Ascending aorta (tissue), 2 donors: ENCODE data around the gene FAM114A2. TPM values are rescaled to one million over a fixed set of nuclear protein-coding genes. Genes with fewer than 3 reads are reported as not detected.

Experiments
- DNase-seq, 2 donors: peaks; one replicate each; pipeline ENCODE4 v3.0.0-alpha.2; 2019; ENCODE audit warnings: low spot score in 2 of 2
- H3K27ac ChIP-seq, 2 donors: fragments of 200-600 bp; sonication (generic); one replicate each; pipeline ENCODE4 v1.5.1; 2016 to 2017; ENCODE audit warnings: mild to moderate bottlenecking in 1 of 2
- H3K27me3 ChIP-seq: fragments of 200-600 bp; sonication (generic); one replicate; pipeline ENCODE4 v1.5.1; 2017
- H3K36me3 ChIP-seq, 2 donors: fragments of 200-600 bp; sonication (generic); one replicate each; pipeline ENCODE4 v1.5.1; 2016
- H3K4me1 ChIP-seq, 2 donors: fragments of 200-600 bp; sonication (generic); one replicate each; pipeline ENCODE4 v1.5.1; 2016 to 2017; ENCODE audit warnings: mild to moderate bottlenecking in 1 of 2
- H3K4me3 ChIP-seq, 2 donors: fragments of 200-600 bp; sonication (generic); one replicate each; pipeline ENCODE4 v1.5.1; 2016 to 2017; ENCODE audit warnings: mild to moderate bottlenecking in 1 of 2
- H3K9me3 ChIP-seq, 2 donors: fragments of 200-600 bp; sonication (generic); one replicate each; pipeline ENCODE4 v1.5.1; 2016
- intact Hi-C: fragments of 100-400 bp; cut with DNase I; formaldehyde crosslinking; loops from one replicate; pipeline ENCODE4 v1.15.1; 2023
- total RNA-seq: library from RNA; depleted of rRNA; stranded (reverse); fragments of >200 nt; gene quantifications from one replicate; pipeline ENCODE4 v1.1.0, GENCODE V29; 2016
- TF ChIP-seq, protein P1 (sequence below), 3 experiments: fragments of 200-600 bp in 2 of 3; fragments of 450-650 bp in 1 of 3; sonication (generic) in 2 of 3; IDR thresholded peaks; one replicate each; pipeline ENCODE4 v1.5.1; 2016 to 2019; ENCODE audit warnings: antibody characterized with exemption in 3 of 3, mild to moderate bottlenecking in 1 of 3, moderate library complexity in 1 of 3

FAM114A2 gene
- total RNA-seq, 1 donor from 2014 or later: 7.2 TPM

DNA sequence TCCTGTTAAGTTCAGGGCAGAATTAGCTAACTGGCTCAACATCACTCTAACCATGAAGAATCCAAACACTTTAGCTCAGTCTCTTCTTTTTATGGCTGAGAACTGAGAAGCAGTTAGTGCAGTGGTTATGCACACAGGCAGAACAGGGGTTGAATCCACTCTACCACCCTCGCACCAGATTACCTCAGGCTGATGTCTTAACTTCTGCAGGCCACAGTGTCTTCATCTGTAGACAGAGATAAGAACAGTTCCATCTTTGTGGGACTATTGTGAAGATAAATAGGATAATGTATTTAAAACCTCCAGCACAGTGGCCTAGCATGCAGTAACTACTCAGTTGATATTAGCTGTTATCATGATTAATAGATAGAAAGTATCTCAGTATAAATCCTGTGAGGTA is 54.8 kb downstream of the FAM114A2 start:
- Histone ChIP-seq H3K27me3 (no peaks in the 10 kb centered on the region), H3K36me3 (no peaks in the 10 kb centered on the region), H3K9me3 (no peaks in the 10 kb centered on the region), H3K27ac (no peak overlapping the region), H3K4me1 (no peaks in the 10 kb centered on the region), H3K4me3 (no peak overlapping the region)
- no peak for DNase-seq
- TF ChIP-seq, protein P1, sequence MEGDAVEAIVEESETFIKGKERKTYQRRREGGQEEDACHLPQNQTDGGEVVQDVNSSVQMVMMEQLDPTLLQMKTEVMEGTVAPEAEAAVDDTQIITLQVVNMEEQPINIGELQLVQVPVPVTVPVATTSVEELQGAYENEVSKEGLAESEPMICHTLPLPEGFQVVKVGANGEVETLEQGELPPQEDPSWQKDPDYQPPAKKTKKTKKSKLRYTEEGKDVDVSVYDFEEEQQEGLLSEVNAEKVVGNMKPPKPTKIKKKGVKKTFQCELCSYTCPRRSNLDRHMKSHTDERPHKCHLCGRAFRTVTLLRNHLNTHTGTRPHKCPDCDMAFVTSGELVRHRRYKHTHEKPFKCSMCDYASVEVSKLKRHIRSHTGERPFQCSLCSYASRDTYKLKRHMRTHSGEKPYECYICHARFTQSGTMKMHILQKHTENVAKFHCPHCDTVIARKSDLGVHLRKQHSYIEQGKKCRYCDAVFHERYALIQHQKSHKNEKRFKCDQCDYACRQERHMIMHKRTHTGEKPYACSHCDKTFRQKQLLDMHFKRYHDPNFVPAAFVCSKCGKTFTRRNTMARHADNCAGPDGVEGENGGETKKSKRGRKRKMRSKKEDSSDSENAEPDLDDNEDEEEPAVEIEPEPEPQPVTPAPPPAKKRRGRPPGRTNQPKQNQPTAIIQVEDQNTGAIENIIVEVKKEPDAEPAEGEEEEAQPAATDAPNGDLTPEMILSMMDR (IDR thresholded peaks at IDR 0.05): no peak
- intact Hi-C loops: no loop called here

DNA sequence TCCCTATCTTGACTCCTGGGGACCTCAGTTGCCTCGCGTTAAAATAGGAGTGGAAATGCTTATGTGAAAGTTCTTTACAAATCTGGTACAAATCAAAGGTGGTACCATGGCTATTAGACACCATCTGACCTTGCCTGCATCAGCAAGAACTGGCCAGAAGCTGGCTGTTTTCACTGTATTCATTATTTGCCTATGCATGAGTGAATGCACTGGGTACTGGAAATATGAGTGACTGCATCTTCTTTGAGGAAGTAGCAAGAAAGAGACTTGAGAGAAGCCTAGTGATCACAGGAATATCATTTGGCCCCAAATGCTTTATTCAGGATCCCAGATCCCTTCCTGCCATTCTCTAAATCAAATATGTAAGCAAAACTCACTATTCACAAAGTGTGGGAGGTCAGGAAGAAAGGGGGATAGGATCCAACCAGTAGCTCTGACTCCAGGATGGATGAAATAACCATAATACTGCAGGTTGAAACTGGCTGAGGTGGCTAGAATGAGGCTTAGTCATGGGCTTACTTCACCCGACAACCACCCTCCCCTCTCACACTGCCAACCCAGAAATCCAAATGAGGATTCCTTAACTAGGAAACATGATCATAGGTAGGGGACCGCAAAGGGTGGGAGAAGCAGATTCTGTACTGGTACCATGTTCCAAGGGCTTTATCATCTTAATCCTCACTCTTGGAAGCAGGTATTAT is 56.7 kb downstream of the FAM114A2 start:
- no peak for DNase-seq
- Histone ChIP-seq H3K4me1 (no peaks in the 10 kb centered on the region), H3K27ac (no peak overlapping the region), H3K27me3 (no peaks in the 10 kb centered on the region), H3K36me3 (no peaks in the 10 kb centered on the region), H3K4me3 (no peak overlapping the region), H3K9me3 (no peaks in the 10 kb centered on the region)
- intact Hi-C loops: no loop called here
- TF ChIP-seq, protein P1 (IDR thresholded peaks at IDR 0.05): no peak

DNA sequence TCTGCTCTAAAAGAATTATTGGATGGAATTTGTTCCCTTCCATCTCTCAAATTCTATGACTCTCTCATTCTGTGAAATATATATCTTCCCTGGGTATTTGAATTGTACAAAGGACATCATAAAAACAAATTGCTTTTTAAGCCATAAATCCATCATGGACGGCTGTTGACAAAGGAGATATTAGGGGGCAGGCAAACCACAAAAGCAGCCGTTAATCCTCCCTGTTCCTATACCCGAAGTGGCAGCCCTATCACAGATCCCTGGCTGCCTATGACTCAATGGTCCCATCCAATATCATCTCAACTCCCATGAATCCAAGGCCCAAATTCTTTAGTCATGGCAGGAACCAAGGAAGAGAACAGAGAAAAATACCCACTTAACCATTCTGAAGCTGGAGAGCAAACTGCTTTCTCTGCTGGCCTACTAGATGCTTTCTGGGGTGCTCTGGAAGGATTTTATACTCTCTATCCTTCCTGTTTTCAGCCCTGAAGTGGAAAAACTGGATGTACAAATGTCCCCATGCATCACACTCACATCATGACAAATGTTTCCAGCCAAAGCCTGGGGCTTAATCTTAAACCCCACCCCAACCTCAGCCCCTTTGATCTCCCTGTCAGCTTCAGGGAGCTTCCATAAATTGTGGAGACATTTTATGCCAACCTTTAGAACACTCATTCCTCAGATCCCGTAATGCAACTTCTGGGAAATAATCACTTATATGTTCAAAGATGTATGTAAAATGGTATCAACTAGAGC is 59.5 kb downstream of the FAM114A2 start:
- no peak overlapping the region for H3K4me3 ChIP-seq
- DNase-seq: no peak
- no peaks in the 10 kb centered on the region for H3K9me3 ChIP-seq
- no peak overlapping the region for H3K27ac ChIP-seq
- no peaks in the 10 kb centered on the region for H3K27me3 ChIP-seq
- TF ChIP-seq, protein P1 (IDR thresholded peaks at IDR 0.05): no peak
- H3K36me3 ChIP-seq: no peaks in the 10 kb centered on the region
- intact Hi-C loops: no loop called here
- no peaks in the 10 kb centered on the region for H3K4me1 ChIP-seq

DNA sequence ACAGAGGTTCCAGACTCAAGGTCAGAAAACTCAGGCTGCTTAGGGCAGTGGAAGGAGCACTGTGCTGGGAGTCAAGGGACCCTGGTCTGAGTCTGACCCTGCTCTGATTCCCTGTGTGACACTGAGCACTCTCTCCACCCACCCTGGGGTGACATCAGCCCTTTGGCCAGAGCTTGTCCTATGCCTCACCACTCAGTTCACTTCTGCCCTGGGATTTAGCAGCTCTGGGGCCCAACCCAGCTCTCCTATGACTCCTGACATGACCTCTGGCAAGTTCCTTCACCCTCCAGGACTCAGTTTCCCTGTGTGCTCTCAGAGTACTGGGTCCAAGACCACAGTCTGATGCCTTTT is 63.9 kb downstream of the FAM114A2 start:
- no peak overlapping the region for H3K27ac ChIP-seq
- H3K4me1 ChIP-seq: no peaks in the 10 kb centered on the region
- intact Hi-C loops: no loop called here
- H3K4me3 ChIP-seq: no peak overlapping the region
- H3K36me3 ChIP-seq: no peaks in the 10 kb centered on the region
- no peaks in the 10 kb centered on the region for H3K9me3 ChIP-seq
- TF ChIP-seq, protein P1 (IDR thresholded peaks at IDR 0.05): no peak
- DNase-seq: no peak
- H3K27me3 ChIP-seq: no peaks in the 10 kb centered on the region

DNA sequence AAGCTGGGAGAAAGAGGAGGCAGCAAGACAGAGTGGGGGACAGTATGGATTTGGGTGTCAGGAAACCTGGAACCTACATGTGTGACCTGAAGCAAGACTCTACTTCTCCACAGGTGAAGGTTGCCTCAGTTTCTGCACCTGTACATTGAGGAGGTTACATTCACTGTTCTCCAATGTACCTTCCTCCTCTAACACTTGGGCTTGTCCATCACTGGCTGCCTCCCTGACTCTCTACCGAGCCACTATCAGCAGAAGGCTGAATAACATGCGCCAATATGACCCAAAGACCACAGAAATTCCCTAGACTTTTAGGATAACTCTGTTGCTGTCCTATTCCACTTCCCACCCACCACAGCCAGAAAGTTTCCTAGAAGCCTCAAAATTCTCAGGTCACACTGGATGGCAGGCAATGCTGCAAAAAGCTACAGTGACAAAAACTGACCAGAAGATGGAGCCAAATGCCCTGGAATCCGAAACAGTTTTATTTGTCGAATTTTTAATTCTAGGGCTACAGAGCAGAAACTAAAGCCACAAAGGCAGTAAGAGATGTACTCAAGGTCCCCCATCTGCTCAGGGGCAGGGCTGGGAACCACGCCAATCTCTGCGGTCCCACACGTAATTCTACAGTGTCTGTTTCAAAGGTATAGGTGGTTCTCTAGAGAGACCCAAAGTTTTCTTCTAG is 64.4 kb downstream of the FAM114A2 start:
- TF ChIP-seq, protein P1 (IDR thresholded peaks at IDR 0.05): peak; percentile 58 to 63 (median 59)
- intact Hi-C loops: no loop called here
- DNase-seq: no peak
- Histone ChIP-seq H3K36me3 (no peaks in the 10 kb centered on the region), H3K27me3 (no peaks in the 10 kb centered on the region), H3K4me1 (no peaks in the 10 kb centered on the region), H3K9me3 (no peaks in the 10 kb centered on the region), H3K4me3 (no peak overlapping the region), H3K27ac (no peak overlapping the region)
